HG02852 (cell line): Measurements from ENCODE around the gene DHCR24.

Experiments
- ATAC-seq: cut with Tn5 transposase; IDR thresholded peaks from one replicate; pipeline ENCODE4 v1.9.1; 2021; ENCODE audit warnings: mild to moderate bottlenecking, moderate library complexity; ENCODE audit not compliant: unreplicated experiment

The DHCR24 gene

GRCh38 chr1:54805466-54805865 lies 81.5 kb downstream of the DHCR24 start:
- no peak for ATAC-seq

GRCh38 chr1:54804471-54805132 lies 82.4 kb downstream of the DHCR24 start:
- ATAC-seq = no peak

GRCh38 chr1:54803761-54804470 lies 83.1 kb downstream of the DHCR24 start:
- no peak for ATAC-seq

- ATAC-seq = peak; percentile 74
Observed at GRCh38 chr1:54800899-54801759, 85.9 kb downstream of the DHCR24 start, which contains the start of gene TTC22. Gene TTC22 (minus strand): TSS chr1:54801323. CDS start chr1:54801163, 160 bp downstream.

- ATAC-seq = no peak
Observed at GRCh38 chr1:54800041-54800898, 86.7 kb downstream of the DHCR24 start.
